AG20443 (cell line): ENCODE results near the gene MUC21.
"Not testable (repeated sequence)": the region's sequence is repeated elsewhere in the genome, so short reads cannot be mapped to it uniquely, and the experiment has no call there.

Experiments used
- DNase-seq: peaks from one replicate; pipeline ENCODE4 v3.0.0; 2012; ENCODE audit warnings: low spot score, mixed read lengths

Gene MUC21

DNA sequence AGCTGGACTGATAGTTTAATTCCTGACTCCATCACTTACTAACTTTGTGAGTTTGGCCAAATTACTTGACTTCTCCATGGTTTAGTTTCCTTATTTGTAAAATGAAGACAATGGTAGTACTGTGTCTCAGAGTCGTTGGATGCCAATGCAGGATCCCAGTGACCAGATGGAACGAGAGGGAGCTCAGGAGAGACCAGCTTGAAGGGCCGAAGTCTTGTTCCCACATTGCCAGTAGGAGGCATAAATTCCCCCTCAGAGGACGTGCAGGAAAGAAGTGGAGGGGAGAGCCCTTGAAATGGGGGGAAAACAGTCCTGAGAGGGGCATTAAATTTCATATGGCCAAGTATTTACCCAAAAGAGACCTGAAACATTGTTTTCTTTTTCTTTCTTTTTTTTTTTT is 24.6 kb downstream of the MUC21 start:
- DNase-seq = no peak

DNA sequence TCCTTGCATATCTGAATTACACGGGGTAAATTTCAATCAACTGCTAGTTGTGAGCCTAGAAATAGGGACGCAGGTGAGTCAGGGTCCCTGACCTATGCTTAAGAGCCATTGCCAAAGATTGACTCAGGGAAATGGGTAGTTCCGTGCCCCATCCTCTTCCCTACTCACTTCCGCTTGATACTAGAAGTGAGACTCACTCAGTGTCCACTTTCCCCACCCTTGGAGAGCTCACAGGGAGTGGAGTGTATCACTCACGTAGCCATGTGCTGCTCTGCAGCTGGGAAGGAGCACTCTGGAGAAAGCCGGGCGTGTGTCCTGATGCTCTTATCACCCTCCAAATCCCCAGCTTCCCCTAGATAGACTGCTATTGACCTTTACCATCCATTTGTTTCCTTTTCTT is 26.2 kb downstream of the MUC21 start:
- DNase-seq = no peak

DNA sequence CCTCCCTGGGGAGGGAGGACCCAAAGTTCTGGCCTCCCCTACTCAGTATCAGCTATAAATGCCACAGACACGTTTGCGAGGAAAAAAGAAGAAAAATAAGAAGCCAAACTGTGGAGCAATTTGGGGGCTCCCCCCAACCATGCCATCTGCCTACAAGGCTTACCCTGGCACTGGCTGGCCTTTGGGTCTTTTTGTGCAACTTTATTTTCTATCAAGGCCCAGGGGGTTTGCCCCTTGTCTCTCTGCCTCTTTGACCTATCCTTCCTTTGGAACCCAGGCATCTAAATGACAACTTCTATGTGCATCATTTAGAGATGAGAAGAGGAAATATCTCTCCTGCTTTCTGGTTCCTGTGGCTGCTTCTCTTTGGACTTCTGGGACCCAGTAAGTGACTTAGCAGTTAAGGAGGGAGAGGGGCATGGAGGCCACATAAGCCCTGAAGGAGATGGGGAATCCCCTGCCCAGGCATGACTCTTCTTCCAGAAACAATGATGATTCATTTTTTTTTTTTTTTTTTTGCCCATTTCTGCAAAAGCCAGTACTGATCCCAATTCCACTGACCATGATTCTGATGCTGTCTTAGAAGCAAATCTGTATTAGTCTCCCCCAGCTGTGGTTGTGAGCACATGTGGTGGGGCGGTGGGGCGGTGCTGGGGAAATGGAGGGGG is 27.0 kb downstream of the MUC21 start, which contains the start of gene MUC22:
MUC22 (plus strand) TSS at position 82 of the 668 bp plus-strand sequence; CDS start at position 315, 233 bp downstream.
- peak; percentile 53 for DNase-seq

DNA sequence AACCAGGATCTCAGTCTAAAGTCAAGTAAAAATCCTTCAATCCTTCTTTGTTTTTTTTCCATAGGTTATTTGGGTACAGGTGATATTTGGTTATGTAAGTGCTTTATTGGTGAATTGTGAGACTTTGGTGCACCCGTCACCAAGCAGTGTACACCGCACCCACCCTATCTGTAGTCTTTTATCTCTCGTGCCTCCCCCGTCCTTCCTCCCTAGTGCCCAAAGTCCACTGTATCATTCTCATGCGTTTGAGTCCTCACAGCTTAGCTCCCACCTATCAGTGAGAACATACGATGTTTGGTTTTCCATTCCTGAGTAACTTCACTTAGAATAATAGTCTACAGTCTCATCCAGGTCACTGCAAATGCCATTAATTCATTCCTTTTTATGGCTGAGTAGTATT is 27.6 kb downstream of the MUC21 start:
- DNase-seq = no peak

DNA sequence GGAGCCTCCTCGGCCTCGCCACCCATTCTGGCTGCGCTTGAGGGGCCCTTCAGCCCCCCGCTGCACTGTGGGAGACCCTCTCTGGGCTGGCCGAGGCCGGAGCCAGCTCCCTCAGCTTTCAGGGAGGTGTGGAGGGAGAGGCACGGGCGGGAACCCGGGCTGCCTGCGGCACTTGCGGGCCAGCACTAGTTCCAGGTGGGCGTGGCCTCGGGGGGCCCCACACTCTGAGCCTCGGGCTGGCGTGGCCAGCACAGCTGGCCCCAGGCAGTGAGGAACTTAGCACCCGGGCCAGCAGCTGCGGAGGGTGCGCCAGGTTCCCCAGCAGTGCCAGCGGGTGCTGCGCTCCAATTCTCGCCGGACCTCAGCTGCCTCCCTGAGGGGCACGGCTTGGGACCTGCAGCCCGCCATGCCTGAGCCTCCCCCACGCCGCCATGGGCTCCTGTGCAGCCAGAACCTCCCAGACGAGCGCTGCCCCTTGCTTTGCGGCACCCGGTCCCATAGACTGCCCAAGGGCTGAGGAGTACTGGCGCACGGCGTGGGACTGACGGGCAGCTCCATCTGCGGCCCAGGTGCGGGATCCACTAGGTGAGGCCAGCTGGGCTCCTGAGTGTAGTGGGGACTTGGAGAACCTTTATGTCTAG is 33.3 kb downstream of the MUC21 start:
- no peak for DNase-seq

DNA sequence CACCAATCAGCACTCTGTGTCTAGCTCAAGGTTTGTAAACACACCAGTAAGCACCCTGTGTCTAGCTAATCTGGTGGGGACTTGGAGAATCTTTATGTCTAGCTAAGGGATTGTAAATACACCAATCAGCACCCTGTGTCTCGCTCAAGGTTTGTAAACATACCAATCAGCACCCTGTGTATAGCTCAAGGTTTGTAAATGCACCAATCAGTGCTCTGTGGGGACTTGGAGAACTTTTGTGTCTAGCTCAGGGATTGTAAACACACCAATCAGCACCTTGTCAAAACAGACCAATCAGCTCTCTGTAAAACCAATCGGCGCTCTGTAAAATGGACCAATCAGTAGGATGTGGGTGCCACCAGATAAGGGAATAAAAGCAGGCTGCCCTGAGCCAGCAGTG is 33.9 kb downstream of the MUC21 start:
- not testable (repeated sequence) for DNase-seq

DNA sequence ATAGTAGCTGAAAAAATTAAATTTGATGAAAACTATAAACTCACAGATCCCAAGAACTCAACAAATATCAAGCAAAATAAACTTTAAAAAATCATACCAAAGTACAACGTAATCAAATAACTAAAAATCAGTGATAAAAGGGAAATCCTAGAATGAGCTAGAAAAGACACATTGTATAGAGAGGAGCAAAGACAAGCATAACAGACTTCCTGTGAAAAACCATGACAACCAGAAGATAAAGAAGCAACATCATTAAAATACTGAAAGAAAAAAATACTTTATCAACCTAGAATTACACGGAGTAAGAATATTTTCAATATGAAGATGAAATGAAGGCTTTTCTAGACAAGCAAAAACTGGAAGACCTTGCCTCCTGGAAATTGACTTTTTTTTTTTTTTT is 36.5 kb downstream of the MUC21 start:
- no peak for DNase-seq

DNA sequence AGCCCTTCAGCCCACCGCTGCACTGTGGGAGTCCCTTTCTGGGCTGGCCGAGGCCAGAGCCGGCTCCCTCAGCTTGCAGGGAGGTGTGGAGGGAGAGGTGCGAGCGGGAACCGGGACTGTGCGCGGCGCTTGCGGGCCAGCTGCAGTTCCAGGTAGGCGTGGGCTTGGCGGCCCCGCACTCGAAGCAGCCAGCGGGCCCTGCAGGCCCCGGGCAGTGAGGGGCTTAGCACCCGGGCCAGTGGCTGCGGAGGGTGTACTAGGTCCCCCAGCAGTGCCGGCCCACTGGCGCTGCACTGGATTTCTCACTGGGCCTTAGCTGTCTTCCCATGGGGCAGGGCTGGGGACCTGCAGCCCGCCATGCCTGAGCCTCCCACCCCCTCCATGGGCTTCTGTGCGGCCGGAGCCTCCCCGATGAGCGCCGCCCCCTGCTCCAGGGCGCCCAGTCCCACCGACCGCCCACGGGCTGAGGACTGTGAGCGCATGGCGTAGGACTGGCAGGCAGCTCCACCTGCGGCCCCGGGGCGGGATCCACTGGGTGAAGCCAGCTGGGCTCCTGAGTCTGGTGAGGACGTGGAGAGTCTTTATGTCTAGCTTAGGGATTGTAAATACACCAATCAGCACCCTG is 37.2 kb downstream of the MUC21 start:
- not testable (repeated sequence) for DNase-seq

DNA sequence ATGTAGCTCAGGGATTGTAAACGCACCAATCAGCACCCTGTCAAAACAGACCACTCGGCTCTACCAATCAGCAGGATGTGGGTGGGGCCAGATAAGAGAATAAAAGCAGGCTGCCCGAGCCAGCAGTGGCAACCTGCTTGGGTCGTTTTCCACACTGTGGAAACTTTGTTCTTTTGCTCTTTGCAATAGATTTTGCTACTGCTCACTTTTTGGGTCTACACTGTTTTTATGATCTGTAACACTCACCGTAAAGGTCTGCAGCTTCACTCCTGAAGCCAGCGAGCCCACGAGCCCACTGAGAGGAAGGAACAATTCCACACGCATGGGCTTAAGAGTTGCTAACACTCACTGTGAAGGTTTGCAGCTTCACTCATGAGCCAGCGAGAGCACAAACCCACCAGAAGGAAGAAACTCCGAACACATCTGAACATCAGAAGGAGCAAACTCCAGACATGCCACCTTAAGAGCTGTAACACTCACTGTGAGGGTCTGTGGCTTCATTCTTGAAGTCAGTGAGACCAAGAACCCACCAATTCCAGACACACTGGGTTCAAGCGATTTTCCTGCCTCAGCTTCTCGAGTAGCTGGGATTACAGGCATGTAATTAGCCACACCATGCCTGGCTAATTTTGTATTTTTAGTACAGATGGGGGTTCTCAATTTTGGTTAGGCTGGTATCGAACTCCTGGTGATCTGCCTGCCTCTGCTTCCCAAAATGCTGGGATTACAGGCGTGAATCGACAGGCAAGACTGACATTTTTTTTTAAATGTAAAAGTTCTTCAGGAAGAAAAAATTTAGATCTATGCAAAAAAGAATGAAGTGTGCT is 38.4 kb downstream of the MUC21 start:
- DNase-seq = not testable (repeated sequence)

DNA sequence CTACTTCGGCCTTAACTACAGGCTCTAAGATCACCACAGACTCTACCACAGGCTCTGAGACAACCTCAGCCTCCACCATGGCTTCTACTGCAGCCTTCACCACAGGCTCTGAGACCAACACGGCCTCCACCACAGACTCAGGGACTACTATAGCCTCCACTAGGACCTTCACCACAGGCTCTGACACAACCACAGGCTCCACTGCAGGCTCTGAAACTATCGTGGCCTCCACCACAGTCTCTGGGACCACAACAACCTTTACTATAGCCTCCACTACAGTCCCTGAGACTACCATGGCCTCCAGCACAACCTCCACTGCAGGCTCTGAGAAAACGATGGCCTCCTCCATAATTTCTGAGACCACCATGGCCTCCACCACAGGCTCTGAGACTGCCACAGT is 42.1 kb downstream of the MUC21 start:
- DNase-seq = no peak

DNA sequence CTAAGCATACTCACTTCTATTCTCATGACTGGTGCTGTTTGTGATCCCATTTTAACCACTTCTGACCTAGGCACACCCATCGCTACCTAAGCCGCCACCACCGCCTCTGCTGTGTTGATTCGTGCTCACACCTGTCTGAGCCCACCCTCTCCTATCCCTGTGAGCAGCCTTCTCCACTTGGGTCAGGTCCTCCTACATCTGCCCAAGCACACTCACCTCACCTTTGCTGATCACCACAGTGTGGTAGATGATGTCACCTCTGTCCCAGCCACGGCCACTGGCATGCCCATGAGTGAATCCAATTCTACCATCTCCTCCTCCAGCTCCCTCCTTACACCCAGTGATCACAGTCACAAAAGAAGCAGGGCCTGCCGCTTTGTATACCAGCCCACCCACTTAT is 47.6 kb downstream of the MUC21 start:
- DNase-seq = no peak

DNA sequence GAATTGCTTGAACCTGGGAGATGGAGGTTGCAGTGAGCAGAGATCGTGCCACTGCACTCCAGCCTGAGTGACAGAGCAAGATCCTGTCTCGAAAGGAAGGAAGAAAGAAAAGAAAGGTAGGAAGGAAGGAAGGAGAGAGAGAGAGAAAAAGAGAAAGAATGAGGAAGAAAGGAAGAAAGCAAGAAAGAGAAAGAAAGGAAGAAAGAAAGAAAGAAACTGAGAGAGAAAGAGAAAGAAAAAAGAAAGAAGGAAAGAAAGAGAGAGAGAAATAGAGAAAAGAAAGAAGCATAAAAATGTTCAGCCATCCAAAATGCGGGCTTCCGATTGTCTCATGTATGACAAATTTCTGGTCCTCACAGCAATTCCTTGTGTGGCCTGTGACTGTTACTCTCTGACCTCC is 49.6 kb downstream of the MUC21 start:
- DNase-seq = no peak

DNA sequence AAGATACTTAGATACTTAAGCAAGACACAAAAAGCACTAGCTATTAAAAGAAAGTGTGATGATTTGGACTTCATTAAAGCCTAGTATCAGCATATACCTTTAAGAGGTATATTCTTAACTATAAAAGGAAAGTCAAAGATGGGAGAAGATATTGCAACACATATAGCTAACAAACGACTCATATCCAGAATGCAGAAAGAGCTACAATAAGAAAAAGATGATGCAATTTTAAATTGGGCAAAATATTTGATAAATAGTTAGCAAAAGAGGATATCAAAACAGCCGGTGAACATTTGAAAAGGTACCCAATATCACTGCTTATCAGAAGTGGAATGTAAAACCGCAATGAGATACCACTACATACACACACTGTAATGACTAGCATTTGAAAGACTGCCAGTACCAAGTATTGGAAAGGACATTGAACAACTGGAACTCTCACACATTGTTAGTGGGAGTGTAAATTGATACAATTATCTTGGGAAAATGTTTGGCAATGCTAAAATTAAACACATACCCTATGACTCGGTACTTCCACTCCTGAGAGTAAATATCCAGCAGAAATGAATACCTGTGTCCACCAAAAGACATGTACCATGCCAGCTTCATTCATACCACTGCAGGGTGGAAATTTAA is 52.5 kb downstream of the MUC21 start:
- DNase-seq = no peak

DNA sequence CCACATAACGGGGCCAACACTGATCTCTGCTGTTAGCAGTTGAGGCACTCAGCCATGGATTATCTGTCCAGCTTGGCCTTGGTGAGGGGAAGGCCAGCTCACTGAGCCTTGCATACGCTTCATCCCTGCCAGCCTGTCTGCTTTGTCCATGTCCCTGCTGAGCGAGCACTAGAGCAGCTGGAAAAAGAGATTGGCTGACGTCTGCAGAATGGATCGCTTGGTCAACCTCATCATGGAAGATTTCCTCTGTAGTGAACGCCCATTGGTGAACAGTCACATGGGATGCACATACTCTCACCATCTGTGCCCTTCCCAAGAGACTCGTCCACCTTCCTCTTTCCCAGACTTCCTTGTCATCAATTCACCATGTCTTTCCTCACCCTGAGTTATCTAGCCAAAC is 53.7 kb downstream of the MUC21 start:
- peak; percentile 33 for DNase-seq

DNA sequence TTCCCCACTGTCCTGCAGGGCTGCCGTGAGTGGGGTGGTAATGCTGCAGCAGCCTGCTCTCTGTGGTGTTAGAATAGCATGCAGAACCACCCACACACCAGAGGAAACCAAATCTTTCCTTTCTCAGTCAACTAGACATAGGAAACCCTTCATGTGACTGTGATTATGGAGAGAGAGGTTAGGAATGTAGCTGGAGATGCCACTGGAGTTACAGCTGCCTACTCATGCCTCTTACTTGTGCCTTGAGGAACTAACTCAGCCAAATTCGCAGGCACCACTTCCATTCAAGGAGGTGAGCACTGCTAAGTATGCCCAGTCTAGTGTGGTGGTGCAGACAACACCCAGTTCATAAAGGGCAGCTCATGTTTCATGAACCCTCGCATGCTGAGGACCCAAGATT is 54.2 kb downstream of the MUC21 start:
- DNase-seq = peak; percentile 75

DNA sequence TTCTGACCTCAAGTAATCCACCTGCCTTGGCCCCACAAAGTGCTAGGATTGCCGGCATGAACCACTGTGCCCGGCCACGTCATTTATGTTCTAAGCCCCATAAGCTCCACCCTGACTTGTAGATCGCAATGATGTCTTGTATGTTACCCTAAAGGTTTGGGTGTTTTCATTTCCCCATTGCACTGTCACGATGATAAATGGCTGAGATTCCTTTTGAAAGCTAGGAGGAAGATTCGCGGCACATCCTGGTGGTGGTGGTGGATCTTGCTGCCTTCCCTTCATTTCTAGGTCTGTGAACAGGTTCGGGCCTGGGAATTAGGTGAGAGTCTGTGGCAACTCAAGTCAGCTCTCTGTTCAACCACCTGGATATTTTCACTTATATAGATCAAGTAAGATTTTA is 55.0 kb downstream of the MUC21 start:
- no peak for DNase-seq
